Kidney (tissue), 14 donors: ENCODE measurements around the gene CDK5RAP2. TPM values are rescaled to one million over a fixed set of nuclear protein-coding genes. Genes with fewer than 3 reads are reported as not detected.

ENCODE experiments used
- DNase-seq, 5 donors: peaks; one replicate each; pipeline ENCODE4 v3.0.0-alpha.2; 2013 to 2020
- FAIRE-seq: peaks from 2 replicates; lab custom pipeline; 2012; peaks lifted over from hg19 to GRCh38; lab: Jason Lieb, UNC
- H3K27ac ChIP-seq, 2 donors: one replicate each; pipeline ENCODE4 v1.7.0; 2013; ENCODE audit warnings: low read depth in 2 of 2, low read length in 2 of 2, inconsistent platforms in 1 of 2
- H3K27me3 ChIP-seq: one replicate; pipeline ENCODE4 v1.7.1; 2013; ENCODE audit warnings: low read length, inconsistent platforms; ENCODE audit not compliant: control insufficient read depth, insufficient read depth
- H3K36me3 ChIP-seq, 3 donors: one replicate each; pipeline versions ENCODE4 v1.7.0 to v1.7.1; 2013; ENCODE audit warnings: low read length in 3 of 3, control low read depth in 1 of 3, inconsistent platforms in 1 of 3; ENCODE audit not compliant: insufficient read depth in 3 of 3, control insufficient read depth in 2 of 3
- H3K4me1 ChIP-seq, 3 donors: one replicate each; pipeline versions ENCODE4 v1.7.0 to v1.7.1; 2013; ENCODE audit warnings: low read length in 3 of 3, inconsistent platforms in 1 of 3, low read depth in 1 of 3; ENCODE audit not compliant: control insufficient read depth in 2 of 3, insufficient read depth in 2 of 3
- H3K4me3 ChIP-seq, 3 donors: one replicate each; pipeline versions ENCODE4 v1.7.0 to v1.8.1; 2013; ENCODE audit warnings: low read length in 3 of 3, control low read depth in 1 of 3, inconsistent platforms in 1 of 3
- H3K9ac ChIP-seq, 3 donors: one replicate each; pipeline versions ENCODE4 v1.7.0 to v1.7.1; 2013; ENCODE audit warnings: low read length in 3 of 3, control low read depth in 1 of 3, inconsistent platforms in 1 of 3
- H3K9me3 ChIP-seq, 3 donors: one replicate each; pipeline versions ENCODE4 v1.7.0 to v1.7.1; 2013; ENCODE audit warnings: low read length in 3 of 3, control low read depth in 1 of 3, inconsistent platforms in 1 of 3; ENCODE audit not compliant: control insufficient read depth in 2 of 3, insufficient read depth in 1 of 3
- intact Hi-C: fragments of 100-400 bp; cut with DNase I; formaldehyde crosslinking; loops from one replicate; pipeline ENCODE4 v1.11.1; 2022
- polyA plus RNA-seq: library from polyadenylated mRNA; stranded (reverse); fragments of 350-450 nt; fragmentation: Illumina TruSeq; extraction: RNeasy Lipid Tissue Mini Kit (QIAGEN cat#74804); gene quantifications from one replicate; pipeline ENCODE4 v1.2.3, GENCODE V29; 2014; ENCODE audit warnings: low read depth, low replicate concordance; ENCODE audit not compliant: insufficient read depth
- total RNA-seq: library from RNA; stranded (reverse); fragmentation: NEBNext Ultra II Directional; extraction: Animal tissue kit (Norgen Biotek cat#: 25700); gene quantifications from one replicate; pipeline ENCODE4 v1.2.1, GENCODE V29; 2021
- TF ChIP-seq, protein P1 (sequence below): IDR thresholded peaks from 3 replicates; pipeline ENCODE4 v1.5.1; 2012; ENCODE audit warnings: mild to moderate bottlenecking, moderate library complexity, borderline replicate concordance; ENCODE audit not compliant: insufficient read depth; ENCODE audit errors: extremely low read depth
- donor health status: control.
- donor health status: control.
- donor health status: control.
- donor health status: control.
- donor health status: control.
- donor health status: DM: yes; HTN: yes; CAD: no.
- donor health status: Normal renal cell carcinoma (clear cell type).

The CDK5RAP2 gene
- total and polyA plus RNA-seq, 2 donors from 2014 or later: 20.9 to 35.3 TPM

- Histone ChIP-seq H3K27me3 (no peaks in the 10 kb centered on the region), H3K27ac (no peak overlapping the region), H3K36me3 (peaks cover 2 to 9% (median 2%) of the 10 kb centered on the region in 3 donors), H3K4me1 (peaks cover 0 to 14% (median 9%) of the 10 kb centered on the region in 3 donors), H3K9ac (no peak overlapping the region), H3K9me3 (no peaks in the 10 kb centered on the region), H3K4me3 (no peak overlapping the region)
- TF ChIP-seq, protein P1, sequence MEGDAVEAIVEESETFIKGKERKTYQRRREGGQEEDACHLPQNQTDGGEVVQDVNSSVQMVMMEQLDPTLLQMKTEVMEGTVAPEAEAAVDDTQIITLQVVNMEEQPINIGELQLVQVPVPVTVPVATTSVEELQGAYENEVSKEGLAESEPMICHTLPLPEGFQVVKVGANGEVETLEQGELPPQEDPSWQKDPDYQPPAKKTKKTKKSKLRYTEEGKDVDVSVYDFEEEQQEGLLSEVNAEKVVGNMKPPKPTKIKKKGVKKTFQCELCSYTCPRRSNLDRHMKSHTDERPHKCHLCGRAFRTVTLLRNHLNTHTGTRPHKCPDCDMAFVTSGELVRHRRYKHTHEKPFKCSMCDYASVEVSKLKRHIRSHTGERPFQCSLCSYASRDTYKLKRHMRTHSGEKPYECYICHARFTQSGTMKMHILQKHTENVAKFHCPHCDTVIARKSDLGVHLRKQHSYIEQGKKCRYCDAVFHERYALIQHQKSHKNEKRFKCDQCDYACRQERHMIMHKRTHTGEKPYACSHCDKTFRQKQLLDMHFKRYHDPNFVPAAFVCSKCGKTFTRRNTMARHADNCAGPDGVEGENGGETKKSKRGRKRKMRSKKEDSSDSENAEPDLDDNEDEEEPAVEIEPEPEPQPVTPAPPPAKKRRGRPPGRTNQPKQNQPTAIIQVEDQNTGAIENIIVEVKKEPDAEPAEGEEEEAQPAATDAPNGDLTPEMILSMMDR: no peak
- no peak for DNase-seq
- intact Hi-C loops: no loop called here
- no peak for FAIRE-seq
Measured at GRCh38 chr9:120389867-120390266, 190.1 kb downstream of the CDK5RAP2 start.

DNA sequence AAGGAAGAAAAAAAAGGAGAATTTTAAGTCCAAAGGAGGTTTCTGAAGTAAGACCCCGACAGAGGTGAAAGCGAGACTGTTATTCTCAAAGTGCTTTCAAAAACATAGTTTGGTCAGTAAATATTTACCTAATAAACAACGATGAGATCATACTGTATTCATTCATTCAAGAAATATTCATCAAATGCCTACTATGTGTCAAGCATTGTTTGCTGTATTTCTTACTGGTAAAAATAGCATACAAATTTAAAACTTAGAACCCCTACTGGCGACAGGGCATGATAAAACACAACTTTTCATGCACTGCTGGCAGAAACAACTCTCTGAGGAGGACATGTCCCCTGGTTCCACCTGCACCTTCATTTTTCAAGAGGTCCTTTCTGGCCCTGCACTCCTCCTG lies 190.7 kb downstream of the CDK5RAP2 start:
- Histone ChIP-seq H3K4me1 (peaks cover 0 to 14% (median 9%) of the 10 kb centered on the region in 3 donors), H3K9me3 (no peaks in the 10 kb centered on the region), H3K9ac (no peak overlapping the region), H3K27ac (no peak overlapping the region), H3K36me3 (peaks cover 2 to 9% (median 2%) of the 10 kb centered on the region in 3 donors), H3K4me3 (no peak overlapping the region), H3K27me3 (no peaks in the 10 kb centered on the region)
- FAIRE-seq: no peak
- intact Hi-C loops: no loop called here
- no peak for DNase-seq
- TF ChIP-seq, protein P1: no peak

DNA sequence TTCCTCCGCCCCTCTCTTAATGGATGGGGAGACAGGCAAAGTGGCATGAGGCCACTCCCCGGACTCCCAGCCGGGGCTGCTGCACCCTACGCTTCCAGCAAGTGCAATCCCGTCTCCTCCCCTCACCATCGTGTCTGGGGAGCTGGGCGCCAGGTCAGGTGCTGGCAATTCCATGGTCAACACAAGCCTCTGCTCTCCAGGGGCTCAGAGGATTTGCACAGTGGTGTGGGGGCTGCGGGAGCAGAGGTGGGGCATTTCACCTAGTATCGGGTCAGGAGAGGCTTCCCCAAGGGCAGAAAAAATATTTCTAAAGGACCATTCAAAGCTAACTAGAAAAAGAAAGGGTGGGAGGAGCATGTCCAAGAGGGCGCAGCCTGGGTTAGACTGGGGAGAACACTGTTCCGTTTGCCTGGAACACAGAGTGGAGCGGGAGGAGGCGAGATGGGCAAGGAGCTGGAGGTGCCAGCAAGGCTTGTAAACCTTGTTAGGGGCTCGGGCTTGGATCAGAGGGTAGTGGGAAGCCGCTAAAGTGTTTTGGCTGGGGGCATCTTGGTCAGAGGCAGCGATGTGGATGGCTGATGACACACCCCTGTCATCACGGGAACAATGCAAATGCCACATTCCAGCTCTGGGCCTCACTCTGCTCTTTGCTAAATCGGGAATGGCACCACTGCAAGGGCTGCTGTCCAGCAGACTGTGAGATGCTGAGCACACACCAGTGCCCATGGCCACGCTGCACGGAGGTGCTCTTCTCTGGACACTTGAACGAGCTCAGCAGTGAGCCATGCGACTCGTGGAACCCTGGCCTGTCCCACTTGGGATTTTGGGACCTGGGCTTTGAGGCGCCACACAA lies 191.7 kb downstream of the CDK5RAP2 start:
- no peaks in the 10 kb centered on the region for H3K9me3 ChIP-seq
- no peak overlapping the region for H3K27ac ChIP-seq
- DNase-seq (no peak), FAIRE-seq (no peak)
- TF ChIP-seq, protein P1: no peak
- H3K36me3 ChIP-seq: peaks cover 0 to 9% (median 0%) of the 10 kb centered on the region in 3 donors
- intact Hi-C loops: no loop called here
- no peak overlapping the region for H3K9ac ChIP-seq
- no peak overlapping the region for H3K4me3 ChIP-seq
- H3K27me3 ChIP-seq: no peaks in the 10 kb centered on the region
- H3K4me1 ChIP-seq: peaks cover 0 to 21% (median 15%) of the 10 kb centered on the region in 3 donors
